ENCODE measurements around the gene TRABD.

TRABD gene

GRCh38 chr22:50190941-50191741 lies 5.4 kb downstream of the TRABD start:
- Histone ChIP-seq H3K9me3 (ENCODE audit: control insufficient read depth, insufficient read depth, low read depth, low read length) (no peaks in the 10 kb centered on the region), H3K27me3 (ENCODE audit: control insufficient read depth, insufficient read depth, low read length) (no peaks in the 10 kb centered on the region), H3K9ac (ENCODE audit: low read length) (peak overlapping the region; percentile 67), H3K4me3 (ENCODE audit: low read depth, low read length) (peak overlapping the region; percentile 58; the same call in 1 of the 2 replicates), H3K4me1 (ENCODE audit: control insufficient read depth, insufficient read depth, low read length) (peaks cover 11% of the 10 kb centered on the region; the same call in 1 of the 2 replicates), H3K27ac (ENCODE audit: low read depth, low read length) (peak overlapping the region; percentile 34; the same call in 1 of the 2 replicates), H3K36me3 (ENCODE audit: control insufficient read depth, insufficient read depth, low read length) (peaks cover 26% of the 10 kb centered on the region)

- H3K27ac ChIP-seq (ENCODE audit: low read depth, low read length), result no peak overlapping the region
- no peak overlapping the region for H3K4me3 ChIP-seq (ENCODE audit: low read depth, low read length)
- peaks cover 11% of the 10 kb centered on the region; the same call in 1 of the 2 replicates for H3K4me1 ChIP-seq (ENCODE audit: control insufficient read depth, insufficient read depth, low read length)
- no peaks in the 10 kb centered on the region for H3K27me3 ChIP-seq (ENCODE audit: control insufficient read depth, insufficient read depth, low read length)
- H3K9ac ChIP-seq (ENCODE audit: low read length), result no peak overlapping the region
- peaks cover 39% of the 10 kb centered on the region for H3K36me3 ChIP-seq (ENCODE audit: control insufficient read depth, insufficient read depth, low read length)
- no peaks in the 10 kb centered on the region for H3K9me3 ChIP-seq (ENCODE audit: control insufficient read depth, insufficient read depth, low read depth, low read length)
Observed at GRCh38 chr22:50192436-50193204, 6.9 kb downstream of the TRABD start.

GRCh38 chr22:50193621-50194020 lies 7.9 kb downstream of the TRABD start:
- H3K4me1 ChIP-seq (ENCODE audit: control insufficient read depth, insufficient read depth, low read length), result peaks cover 11% of the 10 kb centered on the region; the same call in 1 of the 2 replicates
- H3K9ac ChIP-seq (ENCODE audit: low read length), result no peak overlapping the region
- no peak overlapping the region for H3K4me3 ChIP-seq (ENCODE audit: low read depth, low read length)
- no peaks in the 10 kb centered on the region for H3K9me3 ChIP-seq (ENCODE audit: control insufficient read depth, insufficient read depth, low read depth, low read length)
- peaks cover 42% of the 10 kb centered on the region for H3K36me3 ChIP-seq (ENCODE audit: control insufficient read depth, insufficient read depth, low read length)
- H3K27me3 ChIP-seq (ENCODE audit: control insufficient read depth, insufficient read depth, low read length), result no peaks in the 10 kb centered on the region
- H3K27ac ChIP-seq (ENCODE audit: low read depth, low read length), result no peak overlapping the region

GRCh38 chr22:50194037-50194805 lies 8.5 kb downstream of the TRABD start:
- Histone ChIP-seq H3K27me3 (ENCODE audit: control insufficient read depth, insufficient read depth, low read length) (no peaks in the 10 kb centered on the region), H3K4me1 (ENCODE audit: control insufficient read depth, insufficient read depth, low read length) (peaks cover 12% of the 10 kb centered on the region; the same call in 1 of the 2 replicates), H3K4me3 (ENCODE audit: low read depth, low read length) (no peak overlapping the region), H3K36me3 (ENCODE audit: control insufficient read depth, insufficient read depth, low read length) (peaks cover 42% of the 10 kb centered on the region), H3K27ac (ENCODE audit: low read depth, low read length) (no peak overlapping the region), H3K9ac (ENCODE audit: low read length) (no peak overlapping the region), H3K9me3 (ENCODE audit: control insufficient read depth, insufficient read depth, low read depth, low read length) (no peaks in the 10 kb centered on the region)

GRCh38 chr22:50196256-50196655 lies 10.5 kb downstream of the TRABD start:
- H3K36me3 ChIP-seq (ENCODE audit: control insufficient read depth, insufficient read depth, low read length), result peaks cover 42% of the 10 kb centered on the region

DNA sequence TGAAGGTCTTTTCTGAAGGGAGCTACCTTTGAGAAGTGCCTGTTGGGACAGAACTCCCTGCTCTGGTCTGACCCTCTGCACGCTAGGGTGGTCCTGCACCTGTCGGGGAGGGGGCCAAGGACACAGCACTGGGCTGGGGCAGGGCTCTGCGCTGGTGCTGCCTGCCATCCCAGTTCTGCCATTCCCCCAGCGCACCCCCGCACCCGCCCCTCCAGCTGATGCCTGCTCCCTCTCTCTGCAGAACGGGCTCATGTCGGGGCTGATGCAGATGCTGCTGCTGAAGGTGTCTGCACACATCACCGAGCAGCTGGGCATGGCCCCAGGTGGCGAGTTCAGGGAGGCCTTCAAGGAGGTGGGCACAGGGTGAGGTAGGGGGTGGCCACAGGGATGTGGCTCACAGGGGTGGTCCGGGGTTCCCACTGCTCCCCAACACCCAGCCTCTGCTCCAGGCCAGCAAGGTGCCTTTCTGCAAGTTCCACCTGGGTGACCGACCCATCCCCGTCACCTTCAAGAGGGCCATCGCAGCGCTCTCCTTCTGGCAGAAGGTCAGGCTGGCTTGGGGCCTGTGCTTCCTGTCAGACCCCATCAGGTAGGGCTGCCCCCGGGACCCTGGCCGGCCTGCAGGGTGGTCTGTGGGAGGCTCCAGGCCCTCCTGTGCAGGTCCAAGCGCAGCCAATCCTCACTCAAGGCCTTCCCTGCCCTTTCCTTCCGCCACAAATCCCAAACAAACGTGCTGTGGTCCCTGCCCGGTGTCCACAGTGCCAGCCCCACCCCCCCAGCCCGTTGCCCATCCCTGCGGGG lies 11.5 kb downstream of the TRABD start:
- Histone ChIP-seq H3K36me3 (ENCODE audit: control insufficient read depth, insufficient read depth, low read length) (peaks cover 42% of the 10 kb centered on the region), H3K9me3 (ENCODE audit: control insufficient read depth, insufficient read depth, low read depth, low read length) (no peaks in the 10 kb centered on the region), H3K27ac (ENCODE audit: low read depth, low read length) (no peak overlapping the region), H3K27me3 (ENCODE audit: control insufficient read depth, insufficient read depth, low read length) (no peaks in the 10 kb centered on the region), H3K4me1 (ENCODE audit: control insufficient read depth, insufficient read depth, low read length) (peaks cover 9% of the 10 kb centered on the region; the same call in 1 of the 2 replicates), H3K4me3 (ENCODE audit: low read depth, low read length) (no peak overlapping the region), H3K9ac (ENCODE audit: low read length) (no peak overlapping the region)

More at GRCh38 chr22:50196256-50196655, 10.5 kb downstream of the TRABD start:
- Histone ChIP-seq H3K9ac (ENCODE audit: low read length) (no peak overlapping the region), H3K4me1 (ENCODE audit: control insufficient read depth, insufficient read depth, low read length) (peaks cover 9% of the 10 kb centered on the region; the same call in 1 of the 2 replicates), H3K9me3 (ENCODE audit: control insufficient read depth, insufficient read depth, low read depth, low read length) (no peaks in the 10 kb centered on the region), H3K27ac (ENCODE audit: low read depth, low read length) (no peak overlapping the region), H3K4me3 (ENCODE audit: low read depth, low read length) (no peak overlapping the region), H3K27me3 (ENCODE audit: control insufficient read depth, insufficient read depth, low read length) (no peaks in the 10 kb centered on the region)

GRCh38 chr22:50197856-50198623 lies 12.3 kb downstream of the TRABD start:
- Histone ChIP-seq H3K4me1 (ENCODE audit: control insufficient read depth, insufficient read depth, low read length) (peaks cover 9% of the 10 kb centered on the region; the same call in 1 of the 2 replicates), H3K27me3 (ENCODE audit: control insufficient read depth, insufficient read depth, low read length) (no peaks in the 10 kb centered on the region), H3K9ac (ENCODE audit: low read length) (no peak overlapping the region), H3K4me3 (ENCODE audit: low read depth, low read length) (no peak overlapping the region), H3K27ac (ENCODE audit: low read depth, low read length) (no peak overlapping the region), H3K9me3 (ENCODE audit: control insufficient read depth, insufficient read depth, low read depth, low read length) (no peaks in the 10 kb centered on the region), H3K36me3 (ENCODE audit: control insufficient read depth, insufficient read depth, low read length) (peaks cover 44% of the 10 kb centered on the region)

DNA sequence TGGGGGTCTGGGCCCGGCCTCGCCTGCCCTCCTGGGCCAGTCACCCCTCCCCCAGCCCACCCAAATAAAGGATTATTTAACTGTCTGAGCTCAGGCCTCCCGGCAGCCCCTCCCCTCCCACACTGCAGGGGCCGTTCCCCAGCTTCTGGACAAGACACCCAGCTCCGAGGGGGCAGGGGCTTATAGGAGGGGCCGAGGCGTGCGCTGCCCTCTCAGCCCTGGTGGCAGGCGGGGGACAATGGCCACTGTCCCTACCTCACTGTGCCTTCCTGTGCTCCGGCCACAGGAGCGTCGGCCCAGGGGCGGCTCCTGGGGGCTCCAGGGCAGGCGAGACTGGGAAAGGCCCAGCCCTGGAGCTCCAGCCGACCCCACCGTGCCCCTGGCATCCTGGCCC lies 12.9 kb downstream of the TRABD start:
- Histone ChIP-seq H3K4me1 (ENCODE audit: control insufficient read depth, insufficient read depth, low read length) (peaks cover 9% of the 10 kb centered on the region; the same call in 1 of the 2 replicates), H3K27me3 (ENCODE audit: control insufficient read depth, insufficient read depth, low read length) (no peaks in the 10 kb centered on the region), H3K9me3 (ENCODE audit: control insufficient read depth, insufficient read depth, low read depth, low read length) (no peaks in the 10 kb centered on the region), H3K36me3 (ENCODE audit: control insufficient read depth, insufficient read depth, low read length) (peaks cover 44% of the 10 kb centered on the region), H3K9ac (ENCODE audit: low read length) (no peak overlapping the region), H3K27ac (ENCODE audit: low read depth, low read length) (no peak overlapping the region), H3K4me3 (ENCODE audit: low read depth, low read length) (no peak overlapping the region)

- Histone ChIP-seq H3K9me3 (ENCODE audit: control insufficient read depth, insufficient read depth, low read depth, low read length) (no peaks in the 10 kb centered on the region), H3K36me3 (ENCODE audit: control insufficient read depth, insufficient read depth, low read length) (peaks cover 42% of the 10 kb centered on the region), H3K9ac (ENCODE audit: low read length) (peak overlapping the region; percentile 10), H3K4me1 (ENCODE audit: control insufficient read depth, insufficient read depth, low read length) (peaks cover 9% of the 10 kb centered on the region; the same call in 1 of the 2 replicates), H3K4me3 (ENCODE audit: low read depth, low read length) (peak overlapping the region; percentile 73), H3K27ac (ENCODE audit: low read depth, low read length) (no peak overlapping the region), H3K27me3 (ENCODE audit: control insufficient read depth, insufficient read depth, low read length) (no peaks in the 10 kb centered on the region)
Observed at GRCh38 chr22:50199251-50199721, 13.6 kb downstream of the TRABD start.

Data from HUES6 (cell line).